ENCODE results near the gene HSPA1L. TPM values are rescaled to one million over a fixed set of nuclear protein-coding genes. Genes with fewer than 3 reads are reported as not detected.
A peak's percentile ranks its signal among the peaks of the same experiment; 100 is the strongest.
"Not testable (repeated sequence)": the region's sequence is repeated elsewhere in the genome, so short reads cannot be mapped to it uniquely, and the experiment has no call there.

HSPA1L gene
- total and polyA plus RNA-seq, 10 of the 15 experiments (the other 5 are each of a cell fraction or from before 2014, with no cell fraction given) = 0.69 to 2.5 (median 1.5) TPM

- H4K20me1 ChIP-seq (ENCODE audit: control insufficient read depth, insufficient read depth); ATAC-seq; FAIRE-seq; H3K9me3 ChIP-seq (replicated peaks; ENCODE audit: control insufficient read depth, insufficient read depth, low read length); H3K27me3 ChIP-seq (replicated peaks in 1 of 2; ENCODE audit: control insufficient read depth in 2 of 2, insufficient read depth in 2 of 2, low read length in 1 of 2); intact Hi-C loops (cut with micrococcal nuclease; ENCODE audit: unreplicated experiment); BruUV-seq (replicated peaks); H3K27ac ChIP-seq (ENCODE audit: control insufficient read depth, insufficient read depth); H2AFZ ChIP-seq (ENCODE audit: control insufficient read depth, low read depth, low read length); DNase-seq (ENCODE audit: low read depth, low spot score): not testable (repeated sequence)
- ChIA-PET RAD21 (ENCODE audit: unreplicated experiment) (interaction anchor here (0.8 to 2.2 kb wide), 4 partner anchors 8 to 185 kb away, joined by 3 to 10 read pairs (median 6); partner anchors contain the start of gene NEU1), SMC1A (ENCODE audit: uncharacterized antibody, unreplicated experiment) (interaction anchor here (0.6 to 2.3 kb wide), 9 partner anchors 14 to 430 kb away, joined by 3 to 13 read pairs (median 4); partner anchors contain the start of gene NEU1), CTCF (interaction anchor here (0.7 to 3.3 kb wide), 5 partner anchors 13 to 109 kb away, joined by 3 to 22 read pairs (median 4); partner anchors contain the start of gene DDAH2), POLR2A (interaction anchor here (0.7 to 10.9 kb wide), 3 partner anchors 26 to 101 kb away, joined by 3 to 122 read pairs (median 3); partner anchors contain the start of genes CLIC1 and MSH5)
- in situ Hi-C loops (cut with MboI) = loop anchor here (10.0 kb wide), 1 partner anchor 293 kb away; the partner anchor contains the start of genes ATP6V1G2, DDX39B and NFKBIL1
- Histone ChIP-seq H3K4me1 (ENCODE audit: control insufficient read depth, insufficient read depth, low read length) (peaks cover 15% of the 10 kb centered on the region), H3K9ac (ENCODE audit: control insufficient read depth, insufficient read depth, low read length) (peak overlapping the region; percentile 90; the same call in 1 of the 2 replicates), H3K4me3 (peak overlapping the region; percentile 82), H3K79me2 (ENCODE audit: control insufficient read depth, insufficient read depth, low read length) (peaks cover 52% of the 10 kb centered on the region), H3K4me2 (ENCODE audit: control insufficient read depth, insufficient read depth) (peak overlapping the region; percentile 30), H3K36me3 (ENCODE audit: control insufficient read depth in 2 of 2, insufficient read depth in 2 of 2, low read length in 1 of 2) (peaks cover 10 to 24% of the 10 kb centered on the region in 2 experiments)
- WGBS (ENCODE audit: insufficient coverage, insufficient replicate concordance, low lambda C conversion rate, missing lambda C conversion rate) = 7% methylated on average over 9 of the region's 9 CpGs
- 0 out of 2 replicates have a peak, but pooled peaks have one; percentile 12 for TF ChIP-seq ZBED1 (IDR thresholded peaks at IDR 0.05; ENCODE audit: borderline replicate concordance)
Observed at GRCh38 chr6:31838114-31838553, 23.1 kb upstream of the HSPA1L start.

- no peaks in the 10 kb centered on the region for H3K27me3 ChIP-seq (replicated peaks in 1 of 2; ENCODE audit: control insufficient read depth in 2 of 2, insufficient read depth in 2 of 2, low read length in 1 of 2)
- H3K36me3 ChIP-seq (ENCODE audit: control insufficient read depth in 2 of 2, insufficient read depth in 2 of 2, low read length in 1 of 2) = peaks cover 10 to 24% of the 10 kb centered on the region in 2 experiments
- H3K9ac ChIP-seq (ENCODE audit: control insufficient read depth, insufficient read depth, low read length) = peak overlapping the region; percentile 90
- ChIA-PET SMC1A (ENCODE audit: uncharacterized antibody, unreplicated experiment) (interaction anchor here (0.6 to 2.3 kb wide), 6 partner anchors 20 to 296 kb away, joined by 3 to 13 read pairs (median 4); partner anchors contain the start of genes DDX39B and NEU1), RAD21 (ENCODE audit: unreplicated experiment) (interaction anchor here (0.8 to 2.2 kb wide), 6 partner anchors 25 to 184 kb away, joined by 3 to 10 read pairs (median 4); partner anchors contain the start of gene NEU1), POLR2A (interaction anchor here (0.7 to 10.9 kb wide), 4 partner anchors 22 to 100 kb away, joined by 3 to 122 read pairs (median 13); partner anchors contain the start of genes CLIC1, MSH5 and NEU1), CTCF (interaction anchor here (0.6 to 3.3 kb wide), 7 partner anchors 14 to 86 kb away, joined by 3 to 22 read pairs (median 3); partner anchors contain the start of genes LSM2 and NEU1)
- H3K9me3 ChIP-seq (replicated peaks; ENCODE audit: control insufficient read depth, insufficient read depth, low read length) = no peaks in the 10 kb centered on the region
- BruUV-seq (replicated peaks) = no TSS peak
- no peak for ATAC-seq
- peaks cover 9% of the 10 kb centered on the region for H4K20me1 ChIP-seq (ENCODE audit: control insufficient read depth, insufficient read depth)
- 0% methylated on average over 1 of the region's 1 CpG for WGBS (ENCODE audit: insufficient coverage, insufficient replicate concordance, low lambda C conversion rate, missing lambda C conversion rate)
- intact Hi-C loops (cut with micrococcal nuclease; ENCODE audit: unreplicated experiment) = no loop called here
- H3K4me3 ChIP-seq = peak overlapping the region; percentile 82
- peaks cover 52% of the 10 kb centered on the region for H3K79me2 ChIP-seq (ENCODE audit: control insufficient read depth, insufficient read depth, low read length)
- no peak for DNase-seq (ENCODE audit: low read depth, low spot score)
- FAIRE-seq = no peak
- peak overlapping the region; percentile 96 for H3K27ac ChIP-seq (ENCODE audit: control insufficient read depth, insufficient read depth)
- no peak overlapping the region for H2AFZ ChIP-seq (ENCODE audit: control insufficient read depth, low read depth, low read length)
- in situ Hi-C loops (cut with MboI) = loop anchor here (10.0 kb wide), 1 partner anchor 293 kb away; the partner anchor contains the start of genes ATP6V1G2, DDX39B and NFKBIL1
- H3K4me2 ChIP-seq (ENCODE audit: control insufficient read depth, insufficient read depth) = peak overlapping the region; percentile 30
- H3K4me1 ChIP-seq (ENCODE audit: control insufficient read depth, insufficient read depth, low read length) = peaks cover 18% of the 10 kb centered on the region
- TF ChIP-seq USF2 (IDR thresholded peaks at IDR 0.05; ENCODE audit: borderline replicate concordance, low read depth, low read length) = no peak
- 0 out of 2 replicates have a peak, but pooled peaks have one; percentile 7 for TF ChIP-seq ZBED1 (IDR thresholded peaks at IDR 0.05; ENCODE audit: borderline replicate concordance)
- no peak for TF ChIP-seq IKZF2 (IDR thresholded peaks at IDR 0.05)
- TF ChIP-seq MTA3 (IDR thresholded peaks at IDR 0.05; ENCODE audit: borderline replicate concordance, low read length) = no peak
- no peak for TF ChIP-seq SIX5 (IDR thresholded peaks at IDR 0.05; ENCODE audit: low read depth, low read length, severe bottlenecking)
- TF ChIP-seq RBBP5 (conservative IDR thresholded peaks at IDR 0.05) = no peak
- no peak for TF ChIP-seq E4F1 (IDR thresholded peaks at IDR 0.05; ENCODE audit: borderline replicate concordance, partially characterized antibody)
- no peak for TF ChIP-seq SP1 (IDR thresholded peaks at IDR 0.05; ENCODE audit: low read depth, low read length)
- TF ChIP-seq CREM (IDR thresholded peaks at IDR 0.05; ENCODE audit: low read depth) = no peak
Observed at GRCh38 chr6:31837369-31838113, 22.5 kb upstream of the HSPA1L start.

All from GM12878 (cell line).